ENCODE results near the gene ZKSCAN2.

Gene ZKSCAN2

GRCh38 chr16:25297151-25297787 lies 39.6 kb upstream of the ZKSCAN2 start:
- no peaks in the 10 kb centered on the region for H3K4me1 ChIP-seq (ENCODE audit: low read length)
- no peaks in the 10 kb centered on the region for H3K27me3 ChIP-seq (replicated peaks; ENCODE audit: insufficient read depth, low read length)
- no peaks in the 10 kb centered on the region for H3K36me3 ChIP-seq (replicated peaks; ENCODE audit: insufficient read depth, low read length)
- no peak overlapping the region for H3K9ac ChIP-seq (ENCODE audit: low read length)
- DNase-seq: no peak
- H3K79me2 ChIP-seq (ENCODE audit: low read length): no peaks in the 10 kb centered on the region
- no peaks in the 10 kb centered on the region for H3F3A ChIP-seq (ENCODE audit: insufficient read depth, low read length)
- no peak overlapping the region for H3K4me2 ChIP-seq (ENCODE audit: low read depth, low read length)
- no peak overlapping the region for H3K4me3 ChIP-seq (ENCODE audit: low read length)
- H3K9me2 ChIP-seq (replicated peaks; ENCODE audit: insufficient read depth, low read length): no peaks in the 10 kb centered on the region
- no peak overlapping the region for H2AFZ ChIP-seq (ENCODE audit: low read length)
- H3K27ac ChIP-seq (ENCODE audit: low read length): no peak overlapping the region
- no peaks in the 10 kb centered on the region for H4K20me1 ChIP-seq (ENCODE audit: insufficient read depth, low read length)
- no peak for TF ChIP-seq CTCF (IDR thresholded peaks at IDR 0.05; ENCODE audit: low read length)
- no peaks in the 10 kb centered on the region for H3K9me3 ChIP-seq (replicated peaks; ENCODE audit: insufficient read depth, low read length)

- Histone ChIP-seq H3K9me2 (replicated peaks; ENCODE audit: insufficient read depth, low read length) (no peaks in the 10 kb centered on the region), H3K9me3 (replicated peaks; ENCODE audit: insufficient read depth, low read length) (no peaks in the 10 kb centered on the region), H3K27me3 (replicated peaks; ENCODE audit: insufficient read depth, low read length) (no peaks in the 10 kb centered on the region), H4K20me1 (ENCODE audit: insufficient read depth, low read length) (no peaks in the 10 kb centered on the region), H3K36me3 (replicated peaks; ENCODE audit: insufficient read depth, low read length) (no peaks in the 10 kb centered on the region), H2AFZ (ENCODE audit: low read length) (no peak overlapping the region), H3K4me3 (ENCODE audit: low read length) (no peak overlapping the region), H3F3A (ENCODE audit: insufficient read depth, low read length) (no peaks in the 10 kb centered on the region), H3K9ac (ENCODE audit: low read length) (no peak overlapping the region), H3K27ac (ENCODE audit: low read length) (no peak overlapping the region), H3K4me1 (ENCODE audit: low read length) (no peaks in the 10 kb centered on the region), H3K79me2 (ENCODE audit: low read length) (no peaks in the 10 kb centered on the region), H3K4me2 (ENCODE audit: low read depth, low read length) (no peak overlapping the region)
- TF ChIP-seq CTCF (IDR thresholded peaks at IDR 0.05; ENCODE audit: low read length) (no peak), EZH2phosphoT487 (IDR thresholded peaks at IDR 0.05; ENCODE audit: low read length) (no peak), EZH2 (optimal IDR thresholded peaks at IDR 0.05; ENCODE audit: low read depth, low read length) (no peak)
- DNase-seq: no peak
Measured at GRCh38 chr16:25291580-25291979, 33.9 kb upstream of the ZKSCAN2 start.

- no peaks in the 10 kb centered on the region for H4K20me1 ChIP-seq (ENCODE audit: insufficient read depth, low read length)
- no peak overlapping the region for H3K4me2 ChIP-seq (ENCODE audit: low read depth, low read length)
- no peak overlapping the region for H3K4me3 ChIP-seq (ENCODE audit: low read length)
- no peaks in the 10 kb centered on the region for H3K36me3 ChIP-seq (replicated peaks; ENCODE audit: insufficient read depth, low read length)
- no peaks in the 10 kb centered on the region for H3K79me2 ChIP-seq (ENCODE audit: low read length)
- H2AFZ ChIP-seq (ENCODE audit: low read length): no peak overlapping the region
- DNase-seq: no peak
- H3K4me1 ChIP-seq (ENCODE audit: low read length): no peaks in the 10 kb centered on the region
- no peaks in the 10 kb centered on the region for H3K9me3 ChIP-seq (replicated peaks; ENCODE audit: insufficient read depth, low read length)
- TF ChIP-seq EZH2 (optimal IDR thresholded peaks at IDR 0.05; ENCODE audit: low read depth, low read length) (no peak), EZH2phosphoT487 (IDR thresholded peaks at IDR 0.05; ENCODE audit: low read length) (no peak), CTCF (IDR thresholded peaks at IDR 0.05; ENCODE audit: low read length) (no peak)
- no peaks in the 10 kb centered on the region for H3K9me2 ChIP-seq (replicated peaks; ENCODE audit: insufficient read depth, low read length)
- H3K27me3 ChIP-seq (replicated peaks; ENCODE audit: insufficient read depth, low read length): no peaks in the 10 kb centered on the region
- no peak overlapping the region for H3K9ac ChIP-seq (ENCODE audit: low read length)
- H3F3A ChIP-seq (ENCODE audit: insufficient read depth, low read length): no peaks in the 10 kb centered on the region
- no peak overlapping the region for H3K27ac ChIP-seq (ENCODE audit: low read length)
Measured at GRCh38 chr16:25289466-25289865, 31.8 kb upstream of the ZKSCAN2 start.
